Thoracic aorta (tissue), 2 donors: ENCODE data around the gene ARSB. TPM values are rescaled to one million over a fixed set of nuclear protein-coding genes. Genes with fewer than 3 reads are reported as not detected.

Source experiments
- ATAC-seq: fragments of 150-250 bp; one replicate; pipeline ENCODE4 v1.8.0; 2017; ENCODE audit warnings: low read depth; ENCODE audit not compliant: insufficient number of reproducible peaks, low FRiP score
- DNase-seq: peaks from one replicate; pipeline ENCODE4 v3.0.0-alpha.2; 2020; ENCODE audit warnings: low spot score
- H3K27ac ChIP-seq, 2 donors: fragments of 200-600 bp; sonication (generic); 1 replicate in 1 of 2; 2 replicates in 1 of 2; pipeline ENCODE4 v1.5.1; 2016; ENCODE audit warnings: mild to moderate bottlenecking in 2 of 2, moderate library complexity in 2 of 2
- H3K27me3 ChIP-seq: fragments of 200-600 bp; sonication (generic); replicated peaks from 2 replicates; pipeline ENCODE4 v1.6.0; 2016; ENCODE audit warnings: mild to moderate bottlenecking; ENCODE audit not compliant: insufficient read depth
- H3K36me3 ChIP-seq: fragments of 200-600 bp; sonication (generic); one replicate; pipeline ENCODE4 v1.5.1; 2016
- H3K4me1 ChIP-seq, 2 donors: fragments of 200-600 bp; sonication (generic); 1 replicate in 1 of 2; 2 replicates in 1 of 2; pipeline versions ENCODE4 v1.5.1 to v1.6.0; 2016; ENCODE audit warnings: low read depth in 2 of 2, mild to moderate bottlenecking in 1 of 2; ENCODE audit not compliant: control insufficient read depth in 1 of 2
- H3K4me3 ChIP-seq: fragments of 200-600 bp; sonication (generic); 2 replicates; pipeline ENCODE4 v1.5.1; 2016; ENCODE audit warnings: mild to moderate bottlenecking
- H3K9me3 ChIP-seq: fragments of 200-600 bp; sonication (generic); 2 replicates; pipeline ENCODE4 v1.5.1; 2016
- total RNA-seq, 2 donors: library from RNA; depleted of rRNA; stranded (reverse); fragments of >200 nt; gene quantifications; one replicate each; pipeline versions ENCODE4 v1.1.0 to v1.2.3, GENCODE V29; 2016
- TF ChIP-seq, protein P1 (sequence below): fragments of 200-600 bp; sonication (generic); IDR thresholded peaks from one replicate; pipeline ENCODE4 v1.5.1; 2019; ENCODE audit warnings: antibody characterized with exemption

The ARSB gene
- total RNA-seq, 2 donors from 2014 or later, result 26.1 to 36.0 TPM

DNA sequence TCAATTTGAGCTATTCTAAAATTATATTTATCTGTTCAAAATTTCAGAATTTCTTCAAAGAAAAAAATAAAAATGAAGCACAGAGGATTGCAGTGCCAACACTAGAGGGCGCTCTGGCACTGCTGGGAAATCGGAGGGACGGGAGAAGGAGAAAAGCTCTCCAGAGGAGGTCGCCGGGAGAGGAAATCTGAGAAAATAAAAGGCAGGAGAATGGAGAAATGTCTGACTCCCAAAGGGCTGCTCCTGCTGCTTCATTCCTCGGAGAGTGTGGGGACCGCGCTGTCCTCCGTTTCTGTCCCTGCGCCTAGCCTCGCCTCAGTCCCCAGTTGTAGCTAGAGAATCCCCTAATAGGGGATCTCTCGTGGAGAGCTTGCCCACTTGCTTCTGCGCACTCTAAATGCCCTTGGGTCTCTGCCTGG, 40.0 kb upstream of the ARSB start:
- Histone ChIP-seq H3K9me3 (no peaks in the 10 kb centered on the region), H3K27ac (no peak overlapping the region), H3K27me3 (no peaks in the 10 kb centered on the region), H3K4me3 (peak overlapping the region; percentile 58), H3K4me1 (peaks cover 0 to 12% of the 10 kb centered on the region in 2 donors), H3K36me3 (no peaks in the 10 kb centered on the region)
- TF ChIP-seq, protein P1, sequence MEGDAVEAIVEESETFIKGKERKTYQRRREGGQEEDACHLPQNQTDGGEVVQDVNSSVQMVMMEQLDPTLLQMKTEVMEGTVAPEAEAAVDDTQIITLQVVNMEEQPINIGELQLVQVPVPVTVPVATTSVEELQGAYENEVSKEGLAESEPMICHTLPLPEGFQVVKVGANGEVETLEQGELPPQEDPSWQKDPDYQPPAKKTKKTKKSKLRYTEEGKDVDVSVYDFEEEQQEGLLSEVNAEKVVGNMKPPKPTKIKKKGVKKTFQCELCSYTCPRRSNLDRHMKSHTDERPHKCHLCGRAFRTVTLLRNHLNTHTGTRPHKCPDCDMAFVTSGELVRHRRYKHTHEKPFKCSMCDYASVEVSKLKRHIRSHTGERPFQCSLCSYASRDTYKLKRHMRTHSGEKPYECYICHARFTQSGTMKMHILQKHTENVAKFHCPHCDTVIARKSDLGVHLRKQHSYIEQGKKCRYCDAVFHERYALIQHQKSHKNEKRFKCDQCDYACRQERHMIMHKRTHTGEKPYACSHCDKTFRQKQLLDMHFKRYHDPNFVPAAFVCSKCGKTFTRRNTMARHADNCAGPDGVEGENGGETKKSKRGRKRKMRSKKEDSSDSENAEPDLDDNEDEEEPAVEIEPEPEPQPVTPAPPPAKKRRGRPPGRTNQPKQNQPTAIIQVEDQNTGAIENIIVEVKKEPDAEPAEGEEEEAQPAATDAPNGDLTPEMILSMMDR, result peak; percentile 92
- DNase-seq (no peak), ATAC-seq (peak; percentile 26)

DNA sequence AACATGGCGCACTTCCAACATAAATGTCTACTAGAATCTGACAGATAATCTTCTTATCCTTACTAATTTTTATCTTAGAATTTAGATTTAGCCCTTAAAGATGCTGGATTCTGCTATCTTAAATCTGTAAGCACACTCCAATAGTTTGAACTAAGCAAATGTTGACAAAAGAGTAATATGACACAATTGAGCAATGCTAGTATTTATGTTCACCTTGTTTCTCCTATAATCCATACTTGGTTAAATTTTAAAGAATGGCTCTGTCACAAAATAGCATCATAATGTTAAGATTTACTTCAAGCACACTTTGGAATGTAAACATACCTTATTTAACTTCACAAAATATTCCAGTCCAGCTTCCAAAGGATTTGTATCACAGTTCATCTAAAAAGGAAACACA, 38.8 kb upstream of the ARSB start:
- no peak for ATAC-seq
- Histone ChIP-seq H3K27ac (no peak overlapping the region), H3K36me3 (no peaks in the 10 kb centered on the region), H3K4me1 (peaks cover 0 to 12% of the 10 kb centered on the region in 2 donors), H3K27me3 (no peaks in the 10 kb centered on the region), H3K4me3 (no peak overlapping the region), H3K9me3 (no peaks in the 10 kb centered on the region)
- DNase-seq, result no peak
- TF ChIP-seq, protein P1, result no peak

DNA sequence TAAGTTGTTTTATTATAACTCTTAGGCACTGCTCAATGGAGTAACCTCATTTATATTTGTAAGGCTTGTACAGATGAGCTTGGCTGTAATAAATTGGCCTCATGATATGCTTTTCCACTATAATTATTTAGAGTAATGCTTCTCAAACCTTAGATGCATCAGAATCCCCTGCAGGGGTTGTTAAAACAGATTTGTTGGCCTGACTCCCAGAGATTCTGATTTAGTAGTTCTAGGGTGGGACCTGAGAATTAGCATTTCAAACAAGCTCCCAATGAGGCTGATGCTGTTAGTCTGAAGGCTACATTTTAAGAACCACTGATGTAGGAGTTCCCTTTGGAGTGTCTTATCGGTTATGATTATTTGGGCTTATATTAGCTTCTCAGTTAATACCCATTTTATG, 38.2 kb upstream of the ARSB start:
- H3K4me1 ChIP-seq, result peaks cover 0 to 12% of the 10 kb centered on the region in 2 donors
- no peaks in the 10 kb centered on the region for H3K36me3 ChIP-seq
- no peaks in the 10 kb centered on the region for H3K27me3 ChIP-seq
- no peak overlapping the region for H3K4me3 ChIP-seq
- TF ChIP-seq, protein P1, result no peak
- H3K9me3 ChIP-seq, result no peaks in the 10 kb centered on the region
- DNase-seq (no peak), ATAC-seq (no peak)
- H3K27ac ChIP-seq, result no peak overlapping the region

DNA sequence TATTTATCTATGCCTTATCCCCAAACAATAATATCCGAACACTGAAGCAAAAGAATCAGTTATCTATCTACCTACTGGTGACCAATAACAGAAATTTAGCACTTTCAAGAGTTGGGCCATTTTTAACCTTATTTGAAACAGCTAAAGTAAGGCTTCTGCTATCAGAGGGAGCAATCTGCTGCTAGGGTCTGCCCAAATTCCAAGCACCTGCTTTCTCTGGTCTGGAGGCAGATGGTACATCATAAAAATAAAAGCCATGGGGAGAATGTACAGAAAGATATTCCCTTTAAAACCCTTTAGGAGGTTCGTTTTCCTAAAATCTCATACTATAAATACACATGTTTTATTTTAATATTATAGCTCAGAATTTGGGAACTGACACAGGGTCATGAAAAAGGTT, 37.7 kb upstream of the ARSB start:
- TF ChIP-seq, protein P1, result no peak
- no peak for DNase-seq
- Histone ChIP-seq H3K4me1 (peaks cover 0 to 12% of the 10 kb centered on the region in 2 donors), H3K4me3 (no peak overlapping the region), H3K9me3 (no peaks in the 10 kb centered on the region), H3K27me3 (no peaks in the 10 kb centered on the region), H3K27ac (no peak overlapping the region), H3K36me3 (no peaks in the 10 kb centered on the region)
- ATAC-seq, result no peak

DNA sequence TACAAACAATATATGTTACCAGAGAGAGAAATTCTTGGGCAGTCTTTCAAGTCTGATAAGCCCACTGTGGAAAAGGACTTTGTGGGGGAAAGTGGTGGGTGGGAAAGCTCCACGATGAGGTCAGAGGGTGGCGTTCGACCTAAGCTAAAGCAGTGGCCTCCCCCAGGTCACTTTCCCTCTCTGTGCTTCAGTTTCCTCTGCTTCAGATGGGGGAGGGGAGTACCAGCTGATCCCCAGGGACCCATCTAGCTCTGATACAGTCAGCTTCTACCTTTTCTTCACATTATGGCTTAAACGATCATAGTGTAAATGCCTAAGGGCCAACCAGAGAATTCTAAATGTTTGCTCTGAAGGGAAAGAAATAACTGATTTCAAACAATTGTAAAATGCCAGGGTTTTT, 36.6 kb upstream of the ARSB start:
- no peaks in the 10 kb centered on the region for H3K9me3 ChIP-seq
- no peaks in the 10 kb centered on the region for H3K36me3 ChIP-seq
- no peak overlapping the region for H3K27ac ChIP-seq
- TF ChIP-seq, protein P1, result no peak
- H3K4me1 ChIP-seq, result peaks cover 0 to 12% of the 10 kb centered on the region in 2 donors
- no peak for DNase-seq
- ATAC-seq, result no peak
- no peak overlapping the region for H3K4me3 ChIP-seq
- H3K27me3 ChIP-seq, result no peaks in the 10 kb centered on the region
